ENCODE data around the gene TOR1B.
"Not testable (repeated sequence)": the region's sequence is repeated elsewhere in the genome, so short reads cannot be mapped to it uniquely, and the experiment has no call there.

DNA sequence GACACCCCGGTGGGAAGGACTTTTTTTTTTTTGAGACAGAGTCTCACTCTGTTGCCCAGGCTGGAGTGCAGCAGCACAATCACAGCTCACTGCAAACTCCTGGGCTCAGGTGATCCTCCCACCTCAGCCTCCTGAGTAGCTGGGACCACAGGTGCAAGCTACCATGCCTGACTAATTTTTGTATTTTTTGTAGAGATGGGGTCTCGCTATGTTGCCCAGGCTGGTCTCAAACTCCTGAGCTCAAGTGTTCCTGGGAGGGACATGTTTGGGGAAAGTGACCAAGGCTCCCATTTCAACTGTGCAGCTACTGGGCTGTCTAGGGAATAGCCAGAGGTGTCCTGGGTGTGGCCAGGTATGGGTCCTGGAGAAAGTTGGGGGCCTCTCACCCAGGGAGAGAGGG lies 7.0 kb upstream of the TOR1B start:
- TF ChIP-seq, protein P1, sequence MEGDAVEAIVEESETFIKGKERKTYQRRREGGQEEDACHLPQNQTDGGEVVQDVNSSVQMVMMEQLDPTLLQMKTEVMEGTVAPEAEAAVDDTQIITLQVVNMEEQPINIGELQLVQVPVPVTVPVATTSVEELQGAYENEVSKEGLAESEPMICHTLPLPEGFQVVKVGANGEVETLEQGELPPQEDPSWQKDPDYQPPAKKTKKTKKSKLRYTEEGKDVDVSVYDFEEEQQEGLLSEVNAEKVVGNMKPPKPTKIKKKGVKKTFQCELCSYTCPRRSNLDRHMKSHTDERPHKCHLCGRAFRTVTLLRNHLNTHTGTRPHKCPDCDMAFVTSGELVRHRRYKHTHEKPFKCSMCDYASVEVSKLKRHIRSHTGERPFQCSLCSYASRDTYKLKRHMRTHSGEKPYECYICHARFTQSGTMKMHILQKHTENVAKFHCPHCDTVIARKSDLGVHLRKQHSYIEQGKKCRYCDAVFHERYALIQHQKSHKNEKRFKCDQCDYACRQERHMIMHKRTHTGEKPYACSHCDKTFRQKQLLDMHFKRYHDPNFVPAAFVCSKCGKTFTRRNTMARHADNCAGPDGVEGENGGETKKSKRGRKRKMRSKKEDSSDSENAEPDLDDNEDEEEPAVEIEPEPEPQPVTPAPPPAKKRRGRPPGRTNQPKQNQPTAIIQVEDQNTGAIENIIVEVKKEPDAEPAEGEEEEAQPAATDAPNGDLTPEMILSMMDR (conservative IDR thresholded peaks at IDR 0.05; ENCODE audit: low read depth, low read length), result not testable (repeated sequence)
- TF ChIP-seq CEBPB (IDR thresholded peaks at IDR 0.05; ENCODE audit: low read depth, low read length); MXI1 (IDR thresholded peaks at IDR 0.05; ENCODE audit: borderline replicate concordance, low read depth, low read length); POLR2A (IDR thresholded peaks at IDR 0.05; ENCODE audit: low read depth, low read length); RFX5 (IDR thresholded peaks at IDR 0.05; ENCODE audit: low read depth, low read length); BHLHE40 (IDR thresholded peaks at IDR 0.05; ENCODE audit: low read depth, low read length); NFE2L2 (IDR thresholded peaks at IDR 0.05; ENCODE audit: low read depth, low read length): not testable (repeated sequence)
- TF ChIP-seq, protein P2, sequence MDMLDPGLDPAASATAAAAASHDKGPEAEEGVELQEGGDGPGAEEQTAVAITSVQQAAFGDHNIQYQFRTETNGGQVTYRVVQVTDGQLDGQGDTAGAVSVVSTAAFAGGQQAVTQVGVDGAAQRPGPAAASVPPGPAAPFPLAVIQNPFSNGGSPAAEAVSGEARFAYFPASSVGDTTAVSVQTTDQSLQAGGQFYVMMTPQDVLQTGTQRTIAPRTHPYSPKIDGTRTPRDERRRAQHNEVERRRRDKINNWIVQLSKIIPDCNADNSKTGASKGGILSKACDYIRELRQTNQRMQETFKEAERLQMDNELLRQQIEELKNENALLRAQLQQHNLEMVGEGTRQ (IDR thresholded peaks at IDR 0.05; ENCODE audit: low read depth, low read length), result not testable (repeated sequence)

All from IMR-90 (cell line).